ENCODE measurements around the gene TNRC6A.

Gene TNRC6A

DNA sequence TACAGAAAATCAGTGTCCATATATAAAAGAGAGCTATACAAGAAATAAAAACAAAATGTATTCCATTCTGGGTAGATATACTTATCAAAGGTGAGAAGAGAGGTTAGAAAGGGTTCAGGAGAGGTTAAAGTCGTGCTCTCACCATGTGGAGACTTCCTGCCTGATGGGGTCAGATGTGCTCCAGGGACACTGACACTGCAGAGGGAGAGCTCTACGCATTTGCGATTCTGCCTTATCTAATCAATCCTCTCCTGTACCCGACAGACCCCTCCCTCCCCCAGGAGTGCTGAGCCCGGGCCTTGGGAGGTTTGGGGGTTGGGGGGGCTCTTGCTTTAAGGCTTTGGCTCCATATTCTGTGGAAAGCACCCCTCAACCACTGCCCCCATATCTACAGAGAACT is 99.7 kb downstream of the TNRC6A start:
- TF ChIP-seq, protein P1, sequence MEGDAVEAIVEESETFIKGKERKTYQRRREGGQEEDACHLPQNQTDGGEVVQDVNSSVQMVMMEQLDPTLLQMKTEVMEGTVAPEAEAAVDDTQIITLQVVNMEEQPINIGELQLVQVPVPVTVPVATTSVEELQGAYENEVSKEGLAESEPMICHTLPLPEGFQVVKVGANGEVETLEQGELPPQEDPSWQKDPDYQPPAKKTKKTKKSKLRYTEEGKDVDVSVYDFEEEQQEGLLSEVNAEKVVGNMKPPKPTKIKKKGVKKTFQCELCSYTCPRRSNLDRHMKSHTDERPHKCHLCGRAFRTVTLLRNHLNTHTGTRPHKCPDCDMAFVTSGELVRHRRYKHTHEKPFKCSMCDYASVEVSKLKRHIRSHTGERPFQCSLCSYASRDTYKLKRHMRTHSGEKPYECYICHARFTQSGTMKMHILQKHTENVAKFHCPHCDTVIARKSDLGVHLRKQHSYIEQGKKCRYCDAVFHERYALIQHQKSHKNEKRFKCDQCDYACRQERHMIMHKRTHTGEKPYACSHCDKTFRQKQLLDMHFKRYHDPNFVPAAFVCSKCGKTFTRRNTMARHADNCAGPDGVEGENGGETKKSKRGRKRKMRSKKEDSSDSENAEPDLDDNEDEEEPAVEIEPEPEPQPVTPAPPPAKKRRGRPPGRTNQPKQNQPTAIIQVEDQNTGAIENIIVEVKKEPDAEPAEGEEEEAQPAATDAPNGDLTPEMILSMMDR (IDR thresholded peaks at IDR 0.05; ENCODE audit: borderline replicate concordance, insufficient read depth, low read depth, low read length), result no peak
- H3K4me3 ChIP-seq (ENCODE audit: low read depth, low read length), result no peak overlapping the region

DNA sequence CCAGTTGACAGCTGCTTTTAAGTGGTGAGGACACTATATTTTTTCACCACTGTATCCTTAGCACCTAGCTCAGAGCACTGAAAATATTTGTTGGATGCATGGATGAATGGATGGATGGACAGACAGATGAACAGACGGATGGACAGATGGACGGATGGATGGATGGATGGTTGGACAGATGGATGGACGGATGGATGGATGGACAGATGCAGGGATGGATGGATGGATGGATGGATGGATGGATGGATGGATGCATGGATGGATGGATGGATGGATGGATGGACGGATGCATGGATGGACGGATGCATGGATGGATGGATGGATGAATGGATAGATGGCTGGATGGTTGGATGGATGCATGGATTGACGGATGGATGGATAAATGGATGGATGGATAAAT is 103.9 kb downstream of the TNRC6A start:
- TF ChIP-seq, protein P1 (IDR thresholded peaks at IDR 0.05; ENCODE audit: borderline replicate concordance, insufficient read depth, low read depth, low read length), result no peak
- H3K4me3 ChIP-seq (ENCODE audit: low read depth, low read length), result no peak overlapping the region

DNA sequence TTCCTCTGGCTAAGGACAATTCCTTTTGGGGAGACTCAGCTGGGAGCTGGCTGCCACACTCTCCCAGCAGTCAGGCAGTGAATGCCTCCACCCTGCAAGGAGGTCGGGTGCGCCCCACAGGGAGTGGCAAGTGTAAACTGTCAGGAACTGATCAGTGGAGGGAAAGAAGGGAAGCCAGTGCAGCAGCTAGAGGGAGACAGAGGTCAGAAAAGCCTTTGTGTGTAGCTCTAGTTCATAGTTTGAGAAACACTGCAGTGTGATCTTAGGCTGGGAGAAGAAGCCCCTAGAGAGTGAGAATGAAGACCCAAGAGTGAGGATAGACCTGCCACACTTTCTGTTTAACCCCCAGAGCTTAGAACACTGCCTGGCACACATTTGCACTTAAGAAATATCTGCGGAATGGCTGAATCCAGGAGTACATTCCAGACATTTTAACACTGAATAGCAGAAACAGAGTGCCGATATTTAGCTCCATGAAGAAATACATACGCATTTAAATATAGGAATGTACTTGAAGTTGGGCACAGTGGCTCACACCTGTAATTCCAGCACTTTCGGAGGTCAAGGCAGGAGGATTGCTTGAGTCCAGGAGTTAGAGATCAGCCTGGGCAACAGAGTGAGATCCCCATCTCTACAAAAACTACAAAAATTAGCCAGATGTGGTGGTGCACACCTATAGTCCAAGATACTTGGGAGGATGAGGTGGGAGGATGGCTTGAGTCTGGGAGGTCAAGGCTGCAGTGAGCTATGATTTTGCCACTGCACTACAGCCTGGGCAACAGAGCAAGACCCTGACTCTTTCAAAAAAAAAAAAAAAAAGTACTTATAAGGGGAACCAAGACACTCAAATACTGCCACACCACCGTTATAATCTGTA is 105.2 kb downstream of the TNRC6A start:
- TF ChIP-seq, protein P1 (IDR thresholded peaks at IDR 0.05; ENCODE audit: borderline replicate concordance, insufficient read depth, low read depth, low read length), result peak; percentile 39; the same call in 1 of the 2 replicates
- H3K4me3 ChIP-seq (ENCODE audit: low read depth, low read length), result no peak overlapping the region

DNA sequence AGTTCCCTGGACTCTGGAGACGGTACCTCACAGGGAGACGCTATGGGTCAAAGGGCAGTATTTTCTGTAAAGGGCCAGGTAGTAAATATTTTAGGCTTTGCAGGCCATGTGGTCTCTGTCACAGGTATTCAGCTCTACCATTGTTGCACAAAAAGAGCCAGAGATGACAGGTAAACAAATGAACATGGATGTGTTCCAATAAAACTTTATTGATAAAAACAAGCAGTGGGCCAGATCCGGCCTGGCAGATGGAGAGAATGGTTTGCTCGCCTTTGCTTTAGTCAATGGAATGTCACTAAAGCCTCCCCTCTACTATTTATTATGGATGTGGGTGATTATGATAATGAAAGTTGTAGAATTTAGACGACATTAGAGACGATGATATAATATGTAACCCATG is 107.4 kb downstream of the TNRC6A start:
- no peak overlapping the region for H3K4me3 ChIP-seq (ENCODE audit: low read depth, low read length)
- TF ChIP-seq, protein P1 (IDR thresholded peaks at IDR 0.05; ENCODE audit: borderline replicate concordance, insufficient read depth, low read depth, low read length), result no peak

DNA sequence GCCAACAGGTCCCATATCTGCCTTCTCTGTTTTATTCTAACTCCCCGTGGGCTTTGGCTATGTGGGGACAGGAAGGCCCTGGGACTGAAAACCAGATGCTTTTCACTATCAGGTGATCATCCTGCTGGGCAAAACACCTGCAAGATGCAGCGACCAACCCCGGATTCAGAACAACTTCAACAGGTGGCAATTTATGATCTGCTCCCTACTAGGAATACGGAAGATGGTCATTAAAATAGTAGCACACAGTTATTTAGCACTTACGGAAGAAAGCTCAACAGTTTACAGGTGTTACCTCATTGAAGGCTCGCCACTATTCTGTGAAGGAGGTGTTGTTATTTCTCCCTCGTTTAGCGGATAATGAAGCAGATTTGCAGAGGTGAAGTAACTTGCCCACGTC is 108.5 kb downstream of the TNRC6A start:
- TF ChIP-seq, protein P1 (IDR thresholded peaks at IDR 0.05; ENCODE audit: borderline replicate concordance, insufficient read depth, low read depth, low read length), result no peak
- H3K4me3 ChIP-seq (ENCODE audit: low read depth, low read length), result no peak overlapping the region

DNA sequence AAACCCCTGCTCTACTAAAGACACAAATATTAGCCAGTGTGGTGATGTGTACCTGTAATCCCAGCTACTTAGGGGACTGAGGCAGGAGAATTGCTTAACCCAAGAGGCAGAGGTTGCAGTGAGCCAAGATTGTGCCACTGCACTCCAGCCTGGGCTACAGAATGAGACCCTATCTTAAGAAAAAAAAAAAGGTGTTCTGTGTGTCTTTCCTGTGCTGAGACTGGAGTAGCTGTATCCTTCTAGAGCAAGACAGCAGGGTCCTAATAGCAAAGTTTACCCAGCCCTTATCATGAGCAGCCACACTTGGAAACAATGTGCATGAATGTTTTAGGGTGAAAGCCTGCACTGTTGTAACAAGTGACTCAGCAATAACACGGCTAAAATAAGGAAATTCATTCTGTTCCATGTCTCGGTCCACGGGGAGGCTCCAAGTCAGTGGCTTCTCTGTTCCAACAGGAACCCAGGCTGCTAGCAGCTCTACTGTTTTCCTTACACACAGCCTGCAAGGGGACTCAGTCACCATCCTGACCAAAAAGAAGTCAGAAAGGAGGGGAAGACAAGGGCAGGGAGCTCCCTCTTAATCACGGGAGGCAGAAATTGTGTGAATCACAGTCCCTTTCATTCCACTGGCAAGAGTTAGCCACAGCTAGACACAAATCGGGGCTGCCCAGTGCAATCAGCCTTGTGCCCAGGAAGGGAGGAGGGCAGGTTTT is 109.3 kb downstream of the TNRC6A start:
- H3K4me3 ChIP-seq (ENCODE audit: low read depth, low read length), result no peak overlapping the region
- TF ChIP-seq, protein P1 (IDR thresholded peaks at IDR 0.05; ENCODE audit: borderline replicate concordance, insufficient read depth, low read depth, low read length), result no peak
